ENCODE measurements around the gene ELMO1. TPM values are rescaled to one million over a fixed set of nuclear protein-coding genes. Genes with fewer than 3 reads are reported as not detected.

Gene ELMO1
- total RNA-seq, 1 experiment from 2014 or later, result 7.8 TPM

DNA sequence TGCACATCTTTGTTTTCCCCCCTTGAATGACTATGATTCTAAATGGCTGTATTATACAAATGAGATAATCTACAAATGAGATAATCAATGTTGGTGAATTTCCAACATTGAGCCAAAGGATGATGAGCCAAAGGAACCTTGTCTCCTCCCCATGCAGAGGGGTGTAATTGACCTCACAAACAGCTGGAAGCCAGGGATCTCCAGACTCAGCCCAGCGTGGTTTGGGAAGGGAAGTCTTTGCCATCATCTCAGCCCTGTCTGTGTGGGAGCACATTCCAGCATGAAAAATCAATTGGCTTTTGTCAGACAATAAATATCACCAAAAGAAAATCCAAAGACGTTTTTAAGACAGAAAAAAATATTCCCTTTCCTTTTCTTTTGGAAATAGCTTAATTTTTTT lies 452.9 kb downstream of the ELMO1 start:
- Histone ChIP-seq H3K23me2 (ENCODE audit: insufficient read length, low read depth, low read length, poor library complexity, severe bottlenecking) (no peaks in the 10 kb centered on the region), H2BK15ac (ENCODE audit: low read depth, low read length) (no peak overlapping the region), H3K27ac (ENCODE audit: insufficient read length, low read depth, low read length) (no peak overlapping the region), H3K23ac (ENCODE audit: insufficient read length, low read depth, low read length) (no peak overlapping the region), H4K91ac (ENCODE audit: insufficient read length, low read depth, low read length) (no peak overlapping the region), H2AFZ (ENCODE audit: low read length) (no peak overlapping the region), H3K9ac (ENCODE audit: extremely low read depth, insufficient read length, low read length) (no peak overlapping the region), H3K56ac (ENCODE audit: insufficient read length, low read depth, low read length) (no peak overlapping the region), H3K79me1 (ENCODE audit: insufficient read depth, low read depth, low read length, poor library complexity, severe bottlenecking) (no peaks in the 10 kb centered on the region), H2BK12ac (ENCODE audit: insufficient read length, low read depth, low read length) (no peak overlapping the region), H3K4me2 (ENCODE audit: insufficient read depth, insufficient read length, low read length) (no peak overlapping the region), H3K14ac (ENCODE audit: insufficient read depth, low read length) (no peak overlapping the region), H4K20me1 (ENCODE audit: control insufficient read depth, insufficient read depth, insufficient read length) (no peaks in the 10 kb centered on the region), H3K4ac (ENCODE audit: low read depth, low read length) (no peak overlapping the region), H3K27me3 (ENCODE audit: insufficient read depth, low read length) (no peaks in the 10 kb centered on the region), H3K79me2 (ENCODE audit: insufficient read depth, low read length) (no peaks in the 10 kb centered on the region), H2BK5ac (ENCODE audit: insufficient read length, low read length) (no peak overlapping the region), H4K5ac (ENCODE audit: insufficient read length, low read depth, low read length) (no peak overlapping the region), H2BK20ac (ENCODE audit: low read depth, low read length, poor library complexity, severe bottlenecking) (no peak overlapping the region), H2BK120ac (ENCODE audit: low read depth, low read length, poor library complexity, severe bottlenecking) (no peak overlapping the region), H3K9me3 (ENCODE audit: control insufficient read depth, low read depth, low read length) (no peaks in the 10 kb centered on the region), H3K4me1 (ENCODE audit: insufficient read depth, low read length) (peaks cover 4% of the 10 kb centered on the region; the same call in 1 of the 2 replicates), H4K8ac (replicated peaks; ENCODE audit: insufficient read length, low read depth, low read length) (no peak overlapping the region), H3T11ph (ENCODE audit: low read length) (no peak overlapping the region), H2AK5ac (ENCODE audit: insufficient read length, low read length) (no peak overlapping the region), H3K18ac (ENCODE audit: insufficient read length, low read depth, low read length) (no peak overlapping the region)
- Mint-ChIP-seq H3K27ac (no peak overlapping the region; a peak in 1 of 7 replicates), H3K36me3 (ENCODE audit: insufficient read depth in 1 of 3, low read depth in 3 of 3) (no peaks in the 10 kb centered on the region), H3K27me3 (ENCODE audit: low read depth) (no peaks in the 10 kb centered on the region), H3K9me3 (no peaks in the 10 kb centered on the region), H3K4me1 (peaks cover 5 to 6% of the 10 kb centered on the region in 2 experiments), H3K4me3 (no peak overlapping the region)
- DNase-seq, result no peak
- WGBS (ENCODE audit: extremely low coverage, insufficient read length, low lambda C conversion rate), result no CpG with 5 or more reads among the region's 2 CpGs
- TF ChIP-seq, protein P1, sequence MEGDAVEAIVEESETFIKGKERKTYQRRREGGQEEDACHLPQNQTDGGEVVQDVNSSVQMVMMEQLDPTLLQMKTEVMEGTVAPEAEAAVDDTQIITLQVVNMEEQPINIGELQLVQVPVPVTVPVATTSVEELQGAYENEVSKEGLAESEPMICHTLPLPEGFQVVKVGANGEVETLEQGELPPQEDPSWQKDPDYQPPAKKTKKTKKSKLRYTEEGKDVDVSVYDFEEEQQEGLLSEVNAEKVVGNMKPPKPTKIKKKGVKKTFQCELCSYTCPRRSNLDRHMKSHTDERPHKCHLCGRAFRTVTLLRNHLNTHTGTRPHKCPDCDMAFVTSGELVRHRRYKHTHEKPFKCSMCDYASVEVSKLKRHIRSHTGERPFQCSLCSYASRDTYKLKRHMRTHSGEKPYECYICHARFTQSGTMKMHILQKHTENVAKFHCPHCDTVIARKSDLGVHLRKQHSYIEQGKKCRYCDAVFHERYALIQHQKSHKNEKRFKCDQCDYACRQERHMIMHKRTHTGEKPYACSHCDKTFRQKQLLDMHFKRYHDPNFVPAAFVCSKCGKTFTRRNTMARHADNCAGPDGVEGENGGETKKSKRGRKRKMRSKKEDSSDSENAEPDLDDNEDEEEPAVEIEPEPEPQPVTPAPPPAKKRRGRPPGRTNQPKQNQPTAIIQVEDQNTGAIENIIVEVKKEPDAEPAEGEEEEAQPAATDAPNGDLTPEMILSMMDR (conservative IDR thresholded peaks at IDR 0.05), result no peak
